ENCODE data around the gene THAP4.

- TF ChIP-seq, protein P1, sequence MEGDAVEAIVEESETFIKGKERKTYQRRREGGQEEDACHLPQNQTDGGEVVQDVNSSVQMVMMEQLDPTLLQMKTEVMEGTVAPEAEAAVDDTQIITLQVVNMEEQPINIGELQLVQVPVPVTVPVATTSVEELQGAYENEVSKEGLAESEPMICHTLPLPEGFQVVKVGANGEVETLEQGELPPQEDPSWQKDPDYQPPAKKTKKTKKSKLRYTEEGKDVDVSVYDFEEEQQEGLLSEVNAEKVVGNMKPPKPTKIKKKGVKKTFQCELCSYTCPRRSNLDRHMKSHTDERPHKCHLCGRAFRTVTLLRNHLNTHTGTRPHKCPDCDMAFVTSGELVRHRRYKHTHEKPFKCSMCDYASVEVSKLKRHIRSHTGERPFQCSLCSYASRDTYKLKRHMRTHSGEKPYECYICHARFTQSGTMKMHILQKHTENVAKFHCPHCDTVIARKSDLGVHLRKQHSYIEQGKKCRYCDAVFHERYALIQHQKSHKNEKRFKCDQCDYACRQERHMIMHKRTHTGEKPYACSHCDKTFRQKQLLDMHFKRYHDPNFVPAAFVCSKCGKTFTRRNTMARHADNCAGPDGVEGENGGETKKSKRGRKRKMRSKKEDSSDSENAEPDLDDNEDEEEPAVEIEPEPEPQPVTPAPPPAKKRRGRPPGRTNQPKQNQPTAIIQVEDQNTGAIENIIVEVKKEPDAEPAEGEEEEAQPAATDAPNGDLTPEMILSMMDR (conservative IDR thresholded peaks at IDR 0.05) = no peak
- TF ChIP-seq EZH2 (IDR thresholded peaks at IDR 0.05; ENCODE audit: low read depth) = no peak
These were observed at the start of gene THAP4, which contains the start of gene ATG4B for GRCh38 chr2:241637018-241637794.

Data from PC-9 (cell line).